Heart left ventricle (tissue), 13 donors: ENCODE data around the gene AIF1.

Experiments
- POLR2A ChIP-seq, 2 donors: fragments of 450-650 bp; IDR thresholded peaks; one replicate each; pipeline ENCODE4 v1.6.1; 2017; ENCODE audit warnings: antibody characterized with exemption in 2 of 2, mild to moderate bottlenecking in 2 of 2, moderate library complexity in 2 of 2
- TF ChIP-seq, protein P1 (sequence below), 12 donors: fragments of 200-600 bp; sonication (generic) in 4 of 12; IDR thresholded peaks; one replicate each; pipeline versions ENCODE4 v1.5.0 to v1.8.0; 2018 to 2022; ENCODE audit warnings: antibody characterized with exemption in 12 of 12, mild to moderate bottlenecking in 5 of 12
- donor health status: ischemic (EF 13 %, LVEDD 7.1; RV severe dilation, severe dysfunction).
- donor health status: DM: no; HTN: yes; CAD: no.
- donor health status: DM: no; HTN: no; CAD: no.
- donor health status: ischemic (EF 25% LVEDD 6.9; RV normal size, moderate dysfunction).
- donor health status: ischemic (EF 25% LVEDD 5.7; RV mildly dilated, moderate dysfunction).
- donor health status: ischemic (EF 35%, LVEDD 5.7; RV mildly dilated, moderate dysfunction).
- donor health status: nonischemic (EF 11% LVEDD 7.7; RV severe dilation, severe dysfunction).
- donor health status: DM: yes; HTN: yes; CAD: no.
- donor health status: PGD.
- donor health status: ischemic (EF 29% LVEDD 5.4; RV normal size, mild dysfunction).
- donor health status: nonischemic (EF 23%, LVEDD 6.1; RV moderate dilation, normal function).

DNA sequence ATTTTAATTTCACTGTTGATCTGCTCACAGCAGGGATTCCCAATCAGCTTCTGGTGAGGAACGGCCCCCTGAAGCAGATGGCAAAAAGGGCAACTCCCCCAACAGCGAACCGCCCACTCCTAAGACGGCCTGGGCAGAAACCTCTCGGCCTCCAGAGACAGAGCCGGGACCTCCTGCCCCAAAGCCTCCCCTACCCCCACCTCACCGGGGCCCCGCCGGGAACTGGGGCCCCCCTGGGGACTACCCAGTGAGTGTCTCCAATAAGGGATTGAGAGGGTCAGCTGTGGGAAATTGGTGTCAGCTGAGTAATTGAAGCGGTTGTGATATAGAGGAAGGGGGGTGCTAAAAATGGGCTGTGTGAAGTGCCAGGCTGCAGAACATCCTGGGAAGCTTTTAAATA, 11.9 kb downstream of the AIF1 start:
- TF ChIP-seq, protein P1, sequence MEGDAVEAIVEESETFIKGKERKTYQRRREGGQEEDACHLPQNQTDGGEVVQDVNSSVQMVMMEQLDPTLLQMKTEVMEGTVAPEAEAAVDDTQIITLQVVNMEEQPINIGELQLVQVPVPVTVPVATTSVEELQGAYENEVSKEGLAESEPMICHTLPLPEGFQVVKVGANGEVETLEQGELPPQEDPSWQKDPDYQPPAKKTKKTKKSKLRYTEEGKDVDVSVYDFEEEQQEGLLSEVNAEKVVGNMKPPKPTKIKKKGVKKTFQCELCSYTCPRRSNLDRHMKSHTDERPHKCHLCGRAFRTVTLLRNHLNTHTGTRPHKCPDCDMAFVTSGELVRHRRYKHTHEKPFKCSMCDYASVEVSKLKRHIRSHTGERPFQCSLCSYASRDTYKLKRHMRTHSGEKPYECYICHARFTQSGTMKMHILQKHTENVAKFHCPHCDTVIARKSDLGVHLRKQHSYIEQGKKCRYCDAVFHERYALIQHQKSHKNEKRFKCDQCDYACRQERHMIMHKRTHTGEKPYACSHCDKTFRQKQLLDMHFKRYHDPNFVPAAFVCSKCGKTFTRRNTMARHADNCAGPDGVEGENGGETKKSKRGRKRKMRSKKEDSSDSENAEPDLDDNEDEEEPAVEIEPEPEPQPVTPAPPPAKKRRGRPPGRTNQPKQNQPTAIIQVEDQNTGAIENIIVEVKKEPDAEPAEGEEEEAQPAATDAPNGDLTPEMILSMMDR (IDR thresholded peaks at IDR 0.05): no peak
- TF ChIP-seq POLR2A (IDR thresholded peaks at IDR 0.05): no peak
